Measurements from ENCODE around the gene MAEL.

MAEL gene

DNA sequence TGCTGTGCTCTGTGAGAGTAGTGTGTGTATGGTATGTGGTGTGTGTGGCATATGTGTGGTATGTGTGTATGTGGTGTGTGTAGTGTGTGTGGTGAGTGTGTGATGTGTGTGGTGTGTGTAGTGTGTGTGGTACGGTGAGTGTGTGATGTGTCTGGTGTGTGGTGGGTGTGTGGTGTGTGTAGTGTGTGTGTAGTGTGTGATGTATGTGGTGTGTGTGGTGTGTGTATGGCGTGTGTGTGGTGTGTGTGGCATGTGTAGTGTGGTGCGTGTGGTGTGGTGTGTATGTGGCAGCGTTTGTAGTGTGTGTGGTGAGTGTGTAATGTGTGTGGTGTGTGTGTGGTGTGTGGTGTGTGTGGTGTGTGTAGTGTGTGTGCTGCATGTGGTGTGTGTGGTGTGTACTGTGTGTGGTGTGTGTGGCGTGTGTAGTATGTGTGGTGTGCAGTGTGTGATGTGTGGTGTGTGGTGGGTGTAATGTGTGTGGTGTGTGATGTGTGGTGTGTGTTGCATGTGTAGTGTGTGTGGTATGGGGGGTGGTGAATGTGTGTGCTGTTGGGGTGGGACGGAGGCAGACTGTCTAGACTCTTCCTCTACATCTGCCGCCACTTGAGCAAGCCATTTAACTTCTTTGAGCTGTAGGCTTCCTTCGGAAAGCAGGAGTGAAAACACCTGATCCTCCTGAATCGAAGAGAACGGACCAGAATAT is 67.6 kb downstream of the MAEL start:
- DNase-seq (ENCODE audit: low read depth) = no peak

DNA sequence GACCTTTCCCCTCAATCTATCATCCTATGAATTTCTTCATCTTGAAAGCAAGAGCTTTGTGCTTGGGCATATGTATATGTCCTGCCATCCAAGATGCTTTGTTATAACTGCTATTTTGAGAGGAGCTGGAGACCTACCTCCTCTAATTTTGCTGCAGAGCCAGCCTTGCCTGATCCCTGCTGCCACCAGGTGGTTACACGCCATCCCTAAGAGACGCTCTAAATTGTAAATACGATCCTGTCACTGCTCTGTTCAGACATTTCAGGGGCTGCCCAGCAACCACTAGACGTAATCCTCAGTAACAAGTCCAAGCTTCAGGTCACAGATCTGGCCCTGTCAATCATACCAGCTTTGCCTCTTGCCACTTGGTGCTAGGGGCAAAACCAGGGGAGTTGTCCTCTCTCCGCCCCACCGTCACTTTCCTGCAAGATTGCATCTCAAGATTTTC is 68.2 kb downstream of the MAEL start:
- no peak for DNase-seq (ENCODE audit: low read depth)

DNA sequence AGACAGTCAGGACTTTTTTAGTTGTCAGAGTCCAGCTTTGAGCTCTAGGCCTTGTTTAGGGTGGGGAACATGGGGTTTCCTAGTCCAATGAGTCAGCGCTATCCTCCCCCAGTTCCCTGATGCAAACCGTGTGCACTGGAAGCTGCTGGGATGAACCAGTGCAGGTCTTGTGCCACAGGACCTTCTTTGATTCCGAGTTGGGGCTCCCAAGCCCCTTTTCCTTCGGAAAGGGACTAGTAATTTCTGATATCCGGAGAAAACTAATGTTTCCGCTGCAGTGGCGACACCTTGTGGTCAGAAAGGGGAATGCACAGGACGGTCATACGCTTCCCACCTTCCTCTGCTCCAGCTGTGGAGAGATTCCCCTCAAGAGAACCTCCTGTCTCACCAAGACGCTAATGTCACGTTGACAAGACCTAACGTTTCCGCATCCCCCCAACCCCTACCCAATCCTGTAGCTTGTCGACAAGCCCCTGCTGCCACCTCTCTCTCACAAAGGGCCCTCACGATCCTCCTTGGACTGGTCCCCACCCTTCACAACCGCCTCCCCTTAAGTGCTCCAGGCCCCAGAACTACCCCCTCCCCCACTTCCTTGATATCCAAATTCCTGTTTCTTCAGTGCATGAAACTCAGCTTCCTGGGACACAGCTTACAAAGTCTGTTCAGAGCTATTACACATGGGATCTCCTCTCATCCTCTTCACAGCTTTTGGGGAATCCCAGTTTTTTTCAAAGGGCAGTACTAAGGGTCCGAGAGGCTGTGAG is 70.1 kb downstream of the MAEL start:
- DNase-seq (ENCODE audit: low read depth) = peak; percentile 49

DNA sequence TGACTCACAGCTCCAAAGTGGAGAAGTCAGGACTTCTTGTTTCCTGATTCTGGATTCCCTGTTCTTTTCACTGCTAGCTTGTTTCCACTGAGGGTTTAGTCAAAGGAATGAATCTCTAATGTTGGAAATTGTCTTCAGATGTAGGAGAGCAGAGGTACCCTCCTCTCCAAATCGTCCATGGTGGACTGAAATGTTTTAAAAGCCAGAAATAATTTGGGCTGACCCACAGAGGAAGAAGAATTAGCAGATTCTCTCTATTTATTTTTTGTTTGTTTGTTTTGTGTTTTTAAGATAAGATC is 70.7 kb downstream of the MAEL start:
- no peak for DNase-seq (ENCODE audit: low read depth)

DNA sequence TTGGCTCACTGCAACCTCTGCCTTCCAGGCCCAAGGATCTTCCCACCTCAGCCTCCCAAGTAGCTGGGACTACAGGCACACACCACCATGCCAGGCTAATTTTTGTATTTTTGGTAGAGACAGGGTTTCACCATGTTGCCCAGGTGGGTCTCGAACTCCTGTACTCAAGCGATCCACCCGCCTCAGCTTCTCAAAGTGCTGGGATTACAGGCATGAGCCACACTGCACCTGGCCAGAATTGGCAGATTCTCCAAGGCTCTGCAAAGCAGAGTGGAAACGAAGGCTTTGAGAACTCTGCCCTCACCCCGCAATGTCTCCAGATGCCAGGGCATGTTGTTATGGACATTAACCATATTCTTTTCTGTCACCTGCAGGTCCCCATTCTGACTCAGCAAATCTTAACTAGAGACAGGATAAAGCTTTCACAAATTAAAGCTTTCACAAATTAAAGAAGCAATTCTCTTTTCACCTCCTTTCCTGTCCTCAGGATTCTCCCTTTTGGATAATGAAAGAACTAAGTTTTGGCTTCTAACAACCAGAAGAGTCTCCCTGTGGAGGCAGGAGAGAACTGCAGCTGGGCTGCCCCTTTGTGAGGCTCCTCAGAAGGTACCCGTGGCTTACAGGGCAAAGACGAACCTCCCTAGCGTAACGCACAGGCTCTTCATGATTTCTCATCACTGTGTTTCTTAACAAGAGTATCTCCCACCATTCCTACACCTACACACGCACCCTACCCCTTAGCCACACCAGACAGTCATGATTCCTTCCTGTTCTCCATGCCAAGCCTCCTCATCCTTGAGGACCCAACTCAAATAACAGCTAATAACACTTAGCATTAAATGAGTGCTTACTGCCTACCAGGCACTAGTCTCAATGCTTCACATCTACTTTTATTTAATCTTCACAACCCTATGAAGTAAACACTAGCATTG is 71.3 kb downstream of the MAEL start:
- no peak for DNase-seq (ENCODE audit: low read depth)

DNA sequence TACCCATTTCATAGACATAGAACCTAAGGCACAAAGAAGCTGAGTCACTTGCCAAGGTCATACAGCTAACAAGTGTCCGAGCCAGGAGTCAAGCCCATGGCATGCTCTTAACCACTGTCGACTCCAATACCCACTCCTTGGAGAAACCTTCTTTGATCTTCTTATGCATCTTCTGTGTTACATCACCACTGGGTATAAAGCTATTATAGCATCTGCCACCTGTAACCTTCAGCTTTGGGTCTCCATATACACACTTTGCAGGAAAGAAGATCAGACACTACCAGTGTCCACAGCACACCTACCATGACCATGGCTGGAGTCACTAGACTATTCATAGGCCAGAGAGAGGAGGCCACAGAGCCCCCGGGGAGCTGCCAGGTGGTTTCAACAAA is 72.0 kb downstream of the MAEL start:
- DNase-seq (ENCODE audit: low read depth) = no peak

DNA sequence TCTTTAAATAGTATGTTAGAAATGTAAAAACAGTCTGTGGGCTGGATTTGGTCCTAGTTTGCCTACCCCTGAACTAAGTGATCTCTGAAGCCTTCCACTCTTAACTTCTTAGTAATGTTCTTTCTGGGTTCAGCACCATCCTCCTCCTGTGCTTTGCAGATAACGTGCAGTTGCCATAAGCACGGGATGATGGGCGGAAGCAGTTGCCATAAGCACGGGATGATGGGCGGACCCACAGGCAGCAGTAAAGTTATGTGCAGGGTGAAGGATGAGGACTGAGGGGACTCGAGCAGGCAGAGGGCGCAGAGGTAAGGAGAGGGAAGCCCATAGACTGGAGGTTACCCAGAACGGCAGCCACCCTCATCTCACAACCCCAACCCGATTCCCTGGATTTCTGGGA is 75.5 kb downstream of the MAEL start:
- DNase-seq (ENCODE audit: low read depth) = no peak

DNA sequence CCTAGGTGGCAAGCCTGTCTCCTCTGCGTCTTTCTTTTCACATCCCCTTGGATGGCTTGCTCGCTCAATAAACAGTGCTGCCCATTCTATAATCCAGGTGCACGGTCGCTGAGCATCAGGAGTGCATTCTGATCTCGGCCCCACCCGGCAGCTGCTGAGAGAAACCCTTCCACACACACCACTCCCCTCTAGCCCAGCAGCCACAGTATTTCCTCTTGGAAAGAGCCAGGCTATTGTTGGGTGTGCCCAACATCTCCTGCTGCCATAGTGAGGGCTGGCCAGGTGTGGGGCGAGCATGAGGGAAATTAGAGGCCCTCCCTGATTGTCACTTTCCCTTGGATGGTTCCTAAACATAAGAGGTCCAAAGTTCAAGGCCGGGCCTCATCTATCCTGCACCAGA is 76.4 kb downstream of the MAEL start:
- no peak for DNase-seq (ENCODE audit: low read depth)

DNA sequence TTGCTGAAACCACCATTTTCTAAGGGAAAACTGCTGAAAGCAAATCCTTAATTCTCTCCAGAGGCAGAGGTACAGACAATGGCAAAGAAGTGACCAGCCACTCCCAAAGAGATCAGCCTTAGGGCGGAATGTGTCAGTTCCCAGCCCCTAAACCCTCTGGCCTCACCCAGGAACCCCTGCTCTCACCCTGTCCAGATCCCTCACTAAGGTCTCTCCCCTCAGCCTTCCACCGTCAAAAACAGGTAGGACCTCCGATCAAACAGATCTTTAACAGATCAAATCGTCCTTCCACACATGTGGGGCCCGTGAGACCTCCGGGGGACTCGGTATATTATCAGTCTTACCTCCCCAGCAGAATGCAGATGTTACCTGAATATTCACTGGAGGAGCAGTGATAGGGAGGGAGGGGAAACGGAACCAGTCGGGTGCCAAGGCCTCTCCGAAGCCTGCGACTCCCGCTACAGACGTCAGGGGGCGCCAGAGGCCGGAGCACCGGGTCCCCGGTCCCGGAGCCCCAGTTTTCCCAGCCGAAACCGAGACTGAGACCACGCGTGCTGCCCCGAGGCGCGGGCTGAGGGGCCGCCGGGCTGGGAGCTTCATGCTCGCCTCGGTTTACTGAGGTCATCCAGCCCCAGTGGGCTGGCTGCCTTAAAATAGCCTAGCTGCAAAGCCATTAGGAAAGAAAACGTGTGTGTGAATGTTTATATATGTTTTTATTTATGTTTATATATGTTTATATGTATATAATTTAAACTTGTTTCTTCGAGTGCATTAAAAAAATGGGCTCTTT is 77.4 kb downstream of the MAEL start:
- DNase-seq (ENCODE audit: low read depth) = peak; percentile 60

DNA sequence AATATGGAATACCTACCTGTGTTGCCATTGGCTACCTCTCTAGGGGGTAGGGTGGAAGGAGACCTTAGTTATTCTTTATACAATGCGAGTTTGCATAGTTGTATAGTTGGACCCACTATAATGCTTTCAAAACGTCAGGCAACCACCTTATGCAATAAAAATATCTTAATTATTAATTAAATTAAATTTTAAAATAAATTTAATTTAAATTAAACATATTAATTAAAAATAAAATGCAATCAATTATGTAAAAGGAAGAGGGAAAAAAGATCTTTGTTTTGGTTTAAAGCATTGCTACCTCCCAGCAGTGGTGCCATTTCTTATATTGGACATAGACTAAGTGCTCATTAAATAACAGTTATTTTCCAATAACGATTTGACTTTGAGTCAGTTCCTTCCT is 78.8 kb downstream of the MAEL start:
- no peak for DNase-seq (ENCODE audit: low read depth)

DNA sequence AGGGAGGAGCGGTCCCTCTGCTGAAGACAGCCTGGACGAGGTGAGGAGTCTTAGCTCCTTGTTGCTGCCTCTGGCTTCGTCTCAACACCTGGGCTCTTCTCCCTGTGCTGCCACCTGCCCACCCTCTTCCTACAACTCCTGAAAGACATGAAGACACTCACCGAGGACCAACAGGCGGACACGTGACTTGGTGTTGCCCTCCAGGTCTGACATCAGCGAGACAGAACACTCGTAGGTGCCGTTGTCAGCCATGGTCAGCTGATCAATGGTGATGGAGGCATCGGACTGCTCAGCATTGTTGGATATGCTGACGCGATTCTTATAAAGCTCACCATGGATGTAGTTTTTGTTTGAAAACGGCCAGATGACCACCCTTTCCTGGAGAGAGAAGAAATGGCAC is 79.7 kb downstream of the MAEL start:
- DNase-seq (ENCODE audit: low read depth) = no peak

DNA sequence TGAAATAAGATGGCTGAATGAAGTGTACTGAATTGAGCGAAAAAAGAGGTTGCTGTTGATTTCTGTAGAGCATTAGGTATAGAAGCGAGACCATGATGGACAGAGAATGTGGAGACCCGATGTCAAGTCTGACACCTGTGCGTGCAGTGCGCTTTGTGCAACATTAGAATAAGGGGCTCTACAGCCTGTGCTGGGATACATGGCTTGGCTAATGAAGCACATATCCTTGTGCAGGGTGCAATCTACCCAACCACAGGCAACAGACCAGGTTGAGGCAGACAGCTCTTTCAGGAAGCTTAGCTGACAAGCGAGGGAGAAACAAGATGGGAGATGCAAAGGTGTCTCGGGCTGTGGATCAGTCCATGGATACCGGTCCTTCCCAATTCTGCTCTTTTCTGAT is 82.2 kb downstream of the MAEL start:
- DNase-seq (ENCODE audit: low read depth) = no peak
